GM23248 (cell line): ENCODE data around the gene NSA2. TPM values are rescaled to one million over a fixed set of nuclear protein-coding genes. Genes with fewer than 3 reads are reported as not detected.

Experiments used
- DNase-seq: peaks from one replicate; pipeline ENCODE4 v3.0.0-alpha.2; 2015
- H2AFZ ChIP-seq: fragments of 200-600 bp; sonication (generic); 2 replicates; pipeline ENCODE4 v1.6.1; 2016; ENCODE audit warnings: antibody characterized with exemption
- H3F3A ChIP-seq: fragments of 200-600 bp; sonication (generic); 2 replicates; pipeline ENCODE4 v1.6.1; 2016; ENCODE audit warnings: mild to moderate bottlenecking, antibody characterized with exemption, mixed run types; ENCODE audit not compliant: insufficient read depth
- H3K27ac ChIP-seq: fragments of 200-600 bp; sonication (generic); 2 replicates; pipeline ENCODE4 v1.5.1; 2016; ENCODE audit warnings: mild to moderate bottlenecking
- H3K27me3 ChIP-seq: fragments of 200-600 bp; sonication (generic); replicated peaks from 2 replicates; pipeline ENCODE4 v1.6.1; 2016; ENCODE audit warnings: mild to moderate bottlenecking; ENCODE audit not compliant: insufficient read depth
- H3K36me3 ChIP-seq: fragments of 200-600 bp; sonication (generic); 2 replicates; pipeline ENCODE4 v1.6.1; 2016; ENCODE audit warnings: low read depth, mild to moderate bottlenecking
- H3K4me1 ChIP-seq: fragments of 200-600 bp; sonication (generic); 2 replicates; pipeline ENCODE4 v1.6.1; 2016; ENCODE audit warnings: mild to moderate bottlenecking; ENCODE audit not compliant: insufficient read depth
- H3K4me2 ChIP-seq: fragments of 200-600 bp; sonication (generic); one replicate; pipeline ENCODE4 v1.6.1; 2016; ENCODE audit warnings: mild to moderate bottlenecking; ENCODE audit not compliant: unreplicated experiment
- H3K4me3 ChIP-seq: fragments of 200-600 bp; sonication (generic); 2 replicates; pipeline ENCODE4 v1.5.1; 2016; ENCODE audit warnings: mild to moderate bottlenecking
- H3K79me2 ChIP-seq: fragments of 200-600 bp; sonication (generic); 2 replicates; pipeline ENCODE4 v1.6.1; 2016; ENCODE audit warnings: mild to moderate bottlenecking; ENCODE audit not compliant: insufficient read depth
- H3K9ac ChIP-seq: fragments of 200-600 bp; sonication (generic); 2 replicates; pipeline ENCODE4 v1.6.1; 2016; ENCODE audit warnings: mild to moderate bottlenecking
- H3K9me2 ChIP-seq: fragments of 200-600 bp; sonication (generic); 2 replicates; pipeline ENCODE4 v1.6.1; 2016; ENCODE audit warnings: mixed run types, mild to moderate bottlenecking, moderate library complexity; ENCODE audit not compliant: insufficient read depth
- H3K9me3 ChIP-seq: fragments of 200-600 bp; sonication (generic); one replicate; pipeline ENCODE4 v1.6.1; 2017; ENCODE audit warnings: low read depth
- H4K20me1 ChIP-seq: fragments of 200-600 bp; sonication (generic); 2 replicates; pipeline ENCODE4 v1.6.0; 2016; ENCODE audit not compliant: insufficient read depth
- EZH2 ChIP-seq: fragments of 200-600 bp; sonication (generic); IDR thresholded peaks from 2 replicates; pipeline ENCODE4 v1.6.1; 2018; ENCODE audit warnings: antibody characterized with exemption, mild to moderate bottlenecking; ENCODE audit not compliant: insufficient read depth, poor library complexity, severe bottlenecking
- EZH2phosphoT487 ChIP-seq: fragments of 200-600 bp; sonication (generic); IDR thresholded peaks from 2 replicates; pipeline ENCODE4 v1.6.1; 2018; ENCODE audit warnings: antibody characterized with exemption, moderate library complexity, mild to moderate bottlenecking, low read depth; ENCODE audit not compliant: insufficient read depth
- WGBS, 2 experiments: methylation state at CpG; one replicate each; pipeline ENCODE4 v1.1.6; 2015 to 2017; ENCODE audit warnings: low lambda C conversion rate in 2 of 2, low coverage in 1 of 2; ENCODE audit errors: missing lambda C conversion rate in 2 of 2; 5-methylcytosine and 5-hydroxymethylcytosine counted together
- in situ Hi-C: fragments of 300-500 bp; cut with MboI; formaldehyde crosslinking; loops from 2 replicates; pipeline ENCODE4 v1.15.0; 2020
- polyA plus RNA-seq: library from polyadenylated mRNA; unstranded; fragments of >200 nt; fragmentation: Nextera tagmentation; extraction: Ambion mirVana; gene quantifications from 2 replicates; pipeline ENCODE4 v1.2.1, GENCODE V29; 2016
- small RNA-seq: library from RNA; depleted of rRNA; stranded (forward); fragments of <200 nt; gene quantifications from one replicate; pipeline ENCODE3, GENCODE V24; 2014; ENCODE audit warnings: low read depth, low replicate concordance
- total RNA-seq: library from RNA; depleted of rRNA; stranded (reverse); fragments of >200 nt; shearing (Covaris generic); gene quantifications from 2 replicates; pipeline ENCODE4 v1.2.3, GENCODE V29; 2014; rRNA removed

The NSA2 gene
- total and polyA plus RNA-seq, 2 experiments from 2014 or later: 53.6 to 59.3 TPM

DNA sequence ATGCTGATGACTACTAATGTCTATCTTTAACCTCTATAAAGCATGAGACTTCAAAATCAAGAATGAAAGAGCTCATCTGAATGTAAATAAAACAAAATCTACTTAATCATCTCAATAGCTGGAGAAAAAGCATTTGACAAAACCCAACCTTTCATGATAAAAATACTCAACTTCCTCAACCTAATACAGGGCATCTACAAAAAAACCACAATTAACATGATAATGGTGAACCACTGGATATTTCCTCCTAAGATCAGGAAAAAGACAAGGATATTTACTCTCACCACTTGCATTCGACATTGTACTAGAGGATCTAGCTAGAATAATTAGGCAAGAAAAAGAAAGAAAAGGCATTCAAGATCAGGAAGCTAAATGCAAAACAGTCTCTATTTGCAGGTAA, 49.8 kb downstream of the NSA2 start:
- H3K27ac ChIP-seq: no peak overlapping the region
- 39 to 57% methylated on average over 1 of the region's 1 CpG for WGBS, 2 experiments
- DNase-seq: no peak
- no peaks in the 10 kb centered on the region for H3F3A ChIP-seq
- H3K4me2 ChIP-seq: no peak overlapping the region
- H3K4me1 ChIP-seq: no peaks in the 10 kb centered on the region
- no peaks in the 10 kb centered on the region for H3K9me3 ChIP-seq
- no peak for TF ChIP-seq EZH2
- no peak for TF ChIP-seq EZH2phosphoT487
- H3K4me3 ChIP-seq: no peak overlapping the region
- no peaks in the 10 kb centered on the region for H3K79me2 ChIP-seq
- no peaks in the 10 kb centered on the region; the same call in 1 of the 2 replicates for H4K20me1 ChIP-seq
- in situ Hi-C loops: no loop called here
- H3K9ac ChIP-seq: no peak overlapping the region
- H3K27me3 ChIP-seq: 0 out of 2 replicates have a peak, but pooled peaks cover 3% of the 10 kb centered on the region
- no peaks in the 10 kb centered on the region for H3K9me2 ChIP-seq
- H3K36me3 ChIP-seq: no peaks in the 10 kb centered on the region
- no peak overlapping the region for H2AFZ ChIP-seq

DNA sequence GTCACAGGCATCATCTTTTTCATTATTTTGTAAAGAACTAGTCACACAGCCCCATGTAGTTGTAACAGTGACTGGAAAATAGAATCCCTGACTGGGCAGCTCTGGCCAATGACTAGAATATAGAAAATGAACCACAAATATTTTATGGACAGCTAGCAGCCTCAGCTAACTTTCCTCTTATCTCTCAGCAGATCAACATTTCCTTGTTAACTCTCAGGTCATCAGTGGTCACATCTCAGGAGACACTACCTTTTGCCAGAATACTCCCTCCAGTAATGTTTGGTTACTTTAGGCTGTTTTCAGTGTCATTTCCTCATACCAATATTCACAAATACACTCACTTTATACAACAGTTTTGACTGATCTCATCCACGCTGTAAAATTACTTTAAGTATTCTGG, 55.2 kb downstream of the NSA2 start:
- Histone ChIP-seq H3F3A (no peaks in the 10 kb centered on the region), H3K9me3 (no peaks in the 10 kb centered on the region), H2AFZ (no peak overlapping the region), H3K9me2 (0 out of 2 replicates have a peak, but pooled peaks cover 5% of the 10 kb centered on the region), H3K9ac (no peak overlapping the region), H3K27me3 (0 out of 2 replicates have a peak, but pooled peaks cover 10% of the 10 kb centered on the region), H3K4me2 (no peak overlapping the region), H3K36me3 (no peaks in the 10 kb centered on the region), H3K27ac (no peak overlapping the region), H3K4me3 (no peak overlapping the region), H3K4me1 (no peaks in the 10 kb centered on the region), H4K20me1 (no peaks in the 10 kb centered on the region; the same call in 1 of the 2 replicates), H3K79me2 (no peaks in the 10 kb centered on the region)
- WGBS, 2 experiments: 79 to 95% methylated on average over 1 of the region's 1 CpG
- TF ChIP-seq EZH2 (no peak), EZH2phosphoT487 (no peak)
- in situ Hi-C loops: no loop called here
- DNase-seq: no peak

DNA sequence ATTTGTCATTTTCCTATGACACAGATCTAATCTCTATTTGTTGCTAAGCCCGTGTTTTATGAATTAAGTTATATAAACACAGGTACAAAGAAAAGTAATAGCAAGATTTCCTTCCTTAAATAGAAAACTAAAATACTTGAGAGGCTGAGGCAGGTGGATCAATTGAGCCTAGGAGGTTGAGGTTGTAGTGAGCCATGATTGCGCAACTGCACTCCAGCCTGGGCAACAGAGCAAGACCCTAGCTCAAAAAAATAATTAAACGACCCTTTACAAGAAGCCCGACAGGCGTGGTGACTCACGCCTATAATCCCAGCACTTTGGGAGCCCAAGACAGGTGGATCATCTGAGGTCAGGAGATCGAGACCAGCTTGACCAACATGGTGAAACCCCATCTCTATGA, 62.4 kb downstream of the NSA2 start:
- H2AFZ ChIP-seq: no peak overlapping the region
- DNase-seq: no peak
- 0 out of 2 replicates have a peak, but pooled peaks cover 5% of the 10 kb centered on the region for H3K9me2 ChIP-seq
- no peaks in the 10 kb centered on the region for H3K9me3 ChIP-seq
- in situ Hi-C loops: no loop called here
- no peak overlapping the region for H3K4me2 ChIP-seq
- H3F3A ChIP-seq: no peaks in the 10 kb centered on the region
- H3K36me3 ChIP-seq: no peaks in the 10 kb centered on the region
- 74 to 75% methylated on average over 5 to 7 of the region's 7 CpGs for WGBS, 2 experiments
- no peaks in the 10 kb centered on the region for H4K20me1 ChIP-seq
- H3K9ac ChIP-seq: no peak overlapping the region
- H3K4me3 ChIP-seq: no peak overlapping the region
- no peaks in the 10 kb centered on the region for H3K4me1 ChIP-seq
- H3K27ac ChIP-seq: no peak overlapping the region
- TF ChIP-seq EZH2phosphoT487 (no peak), EZH2 (no peak)
- H3K79me2 ChIP-seq: no peaks in the 10 kb centered on the region
- H3K27me3 ChIP-seq: 0 out of 2 replicates have a peak, but pooled peaks cover 14% of the 10 kb centered on the region

Small RNA genes within 50 kb of the gene (small RNA-seq; reads per million reads assigned to genes)
- not detected for gene RNU6-658P

Other genes starting within 250 kb of the NSA2 start
- 15.3 and 18.5 TPM in 2 replicates for gene ENC1, start 126.5 kb upstream of the NSA2 start, total RNA-seq
- 14.6 and 15.8 TPM in 2 replicates for gene ENC1, start 126.5 kb upstream of the NSA2 start, polyA plus RNA-seq
- 106 and 109 TPM in 2 replicates for gene HEXB, start 82.0 kb upstream of the NSA2 start, total RNA-seq
- gene HEXB, start 82.0 kb upstream of the NSA2 start, polyA plus RNA-seq: 127 TPM in 2 replicates
- 35.9 and 42.2 TPM in 2 replicates for gene GFM2, start 132 bp upstream of the NSA2 start, total RNA-seq
- gene GFM2, start 132 bp upstream of the NSA2 start, polyA plus RNA-seq: 21.6 and 23.3 TPM in 2 replicates
- gene FAM169A, start 99.1 kb downstream of the NSA2 start, total RNA-seq: 0.22 TPM in 1 of 2 replicates, not detected in the other
- 0.08 TPM in 1 of 2 replicates, not detected in the other for gene FAM169A, start 99.1 kb downstream of the NSA2 start, polyA plus RNA-seq